SU-DHL-6 (cell line): ENCODE results near the gene SLC23A2.

Source experiments
- EZH2phosphoT487 ChIP-seq: fragments of 200-600 bp; sonication (generic), shearing (Covaris generic); conservative IDR thresholded peaks from 2 replicates; pipeline ENCODE4 v1.6.1; 2018; ENCODE audit warnings: mild to moderate bottlenecking, antibody characterized with exemption, low read length, moderate library complexity, mixed read lengths
- TF ChIP-seq, protein P1 (sequence below): fragments of 200-600 bp; sonication (generic); IDR thresholded peaks from one replicate; pipeline ENCODE4 v1.5.1; 2017; ENCODE audit warnings: antibody characterized with exemption, mild to moderate bottlenecking, low read length, moderate library complexity; ENCODE audit not compliant: insufficient read depth, poor library complexity, severe bottlenecking

GRCh38 chr20:4902788-4903187 lies 98.5 kb downstream of the SLC23A2 start:
- TF ChIP-seq, protein P1, sequence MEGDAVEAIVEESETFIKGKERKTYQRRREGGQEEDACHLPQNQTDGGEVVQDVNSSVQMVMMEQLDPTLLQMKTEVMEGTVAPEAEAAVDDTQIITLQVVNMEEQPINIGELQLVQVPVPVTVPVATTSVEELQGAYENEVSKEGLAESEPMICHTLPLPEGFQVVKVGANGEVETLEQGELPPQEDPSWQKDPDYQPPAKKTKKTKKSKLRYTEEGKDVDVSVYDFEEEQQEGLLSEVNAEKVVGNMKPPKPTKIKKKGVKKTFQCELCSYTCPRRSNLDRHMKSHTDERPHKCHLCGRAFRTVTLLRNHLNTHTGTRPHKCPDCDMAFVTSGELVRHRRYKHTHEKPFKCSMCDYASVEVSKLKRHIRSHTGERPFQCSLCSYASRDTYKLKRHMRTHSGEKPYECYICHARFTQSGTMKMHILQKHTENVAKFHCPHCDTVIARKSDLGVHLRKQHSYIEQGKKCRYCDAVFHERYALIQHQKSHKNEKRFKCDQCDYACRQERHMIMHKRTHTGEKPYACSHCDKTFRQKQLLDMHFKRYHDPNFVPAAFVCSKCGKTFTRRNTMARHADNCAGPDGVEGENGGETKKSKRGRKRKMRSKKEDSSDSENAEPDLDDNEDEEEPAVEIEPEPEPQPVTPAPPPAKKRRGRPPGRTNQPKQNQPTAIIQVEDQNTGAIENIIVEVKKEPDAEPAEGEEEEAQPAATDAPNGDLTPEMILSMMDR: no peak
- no peak for TF ChIP-seq EZH2phosphoT487
